ENCODE results near the gene UGT1A9. TPM values are rescaled to one million over a fixed set of nuclear protein-coding genes. Genes with fewer than 3 reads are reported as not detected.

UGT1A9 gene
- total and polyA plus RNA-seq, 8 donors = 0.73 to 7.0 (median 3.9) TPM; not detected in 5

DNA sequence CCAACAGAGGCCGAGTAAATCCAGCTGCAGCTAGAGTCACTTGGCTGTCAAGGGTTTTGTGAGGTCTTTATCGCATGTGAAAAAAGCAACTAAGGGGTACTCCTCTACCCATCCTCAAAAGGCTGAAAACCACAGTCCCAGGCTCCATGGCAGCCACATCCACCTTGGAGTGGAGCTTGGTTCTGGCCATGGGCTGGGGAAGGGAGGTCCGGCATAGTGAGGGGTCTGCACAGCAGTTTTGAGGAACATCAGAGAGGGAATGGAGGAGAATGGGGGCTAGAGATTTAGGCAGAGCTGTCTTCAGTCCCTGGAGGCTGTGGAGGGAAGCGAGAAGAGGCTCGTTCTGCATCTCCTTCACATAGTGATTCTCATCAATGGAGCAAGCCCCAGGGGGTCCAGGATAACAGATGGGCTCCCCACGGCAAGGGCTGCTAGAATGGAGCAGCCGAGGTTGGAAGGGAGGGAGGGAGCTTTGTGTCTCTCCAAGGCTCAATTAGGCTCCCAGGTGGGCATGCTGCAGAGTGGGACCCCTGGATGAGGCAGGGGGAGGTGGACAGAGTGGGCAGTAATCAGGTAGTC lies 127.5 kb downstream of the UGT1A9 start:
- TF ChIP-seq CTCF (IDR thresholded peaks at IDR 0.05) = no peak
- no peak for TF ChIP-seq POLR2AphosphoS5 (IDR thresholded peaks at IDR 0.05)
- no peak for TF ChIP-seq EP300 (IDR thresholded peaks at IDR 0.05)
- no peak for TF ChIP-seq POLR2A (IDR thresholded peaks at IDR 0.05)
- H3K9me3 ChIP-seq = no peaks in the 10 kb centered on the region
- no peaks in the 10 kb centered on the region for H3K36me3 ChIP-seq
- no peak overlapping the region for H3K4me3 ChIP-seq
- no peak overlapping the region for H3K27ac ChIP-seq
- WGBS, 5 donors = 58 to 65% (median 64%) methylated on average over 7 of the region's 7 CpGs
- peaks cover 0 to 11% (median 0%) of the 10 kb centered on the region in 3 donors for H3K27me3 ChIP-seq
- DNase-seq = peak in 1 of 2 donors; percentile 10
- H3K4me1 ChIP-seq = no peaks in the 10 kb centered on the region
- intact Hi-C loops (cut with DNase I; ENCODE audit: low total_unique reads) = no loop called here

- no peak overlapping the region for H3K4me3 ChIP-seq
- 43 to 82% (median 56%) methylated on average over 4 to 5 of the region's 5 CpGs for WGBS, 5 donors
- no peak for DNase-seq
Measured at GRCh38 chr2:233799716-233800115, 128.0 kb downstream of the UGT1A9 start.

GRCh38 chr2:233800208-233800607 lies 128.5 kb downstream of the UGT1A9 start:
- Histone ChIP-seq H3K4me3 (no peak overlapping the region), H3K27ac (no peak overlapping the region), H3K27me3 (peaks cover 0 to 13% (median 0%) of the 10 kb centered on the region in 3 donors), H3K9me3 (no peaks in the 10 kb centered on the region), H3K36me3 (no peaks in the 10 kb centered on the region), H3K4me1 (no peaks in the 10 kb centered on the region)
- no peak for TF ChIP-seq POLR2A (IDR thresholded peaks at IDR 0.05)
- TF ChIP-seq POLR2AphosphoS5 (IDR thresholded peaks at IDR 0.05) = no peak
- TF ChIP-seq CTCF (IDR thresholded peaks at IDR 0.05) = no peak
- TF ChIP-seq EP300 (IDR thresholded peaks at IDR 0.05) = no peak
- intact Hi-C loops (cut with DNase I; ENCODE audit: low total_unique reads) = no loop called here
- DNase-seq = peak in 1 of 2 donors; percentile 9
- WGBS, 5 donors = 75 to 84% (median 79%) methylated on average over 7 of the region's 7 CpGs

More at GRCh38 chr2:233799716-233800115, 128.0 kb downstream of the UGT1A9 start:
- H3K27me3 ChIP-seq = peaks cover 0 to 13% (median 0%) of the 10 kb centered on the region in 3 donors
- no peak overlapping the region for H3K27ac ChIP-seq
- TF ChIP-seq POLR2AphosphoS5 (IDR thresholded peaks at IDR 0.05) (no peak), CTCF (IDR thresholded peaks at IDR 0.05) (no peak), EP300 (IDR thresholded peaks at IDR 0.05) (no peak), POLR2A (IDR thresholded peaks at IDR 0.05) (no peak)
- H3K4me1 ChIP-seq = no peaks in the 10 kb centered on the region
- intact Hi-C loops (cut with DNase I; ENCODE audit: low total_unique reads) = no loop called here
- H3K36me3 ChIP-seq = no peaks in the 10 kb centered on the region
- no peaks in the 10 kb centered on the region for H3K9me3 ChIP-seq

DNA sequence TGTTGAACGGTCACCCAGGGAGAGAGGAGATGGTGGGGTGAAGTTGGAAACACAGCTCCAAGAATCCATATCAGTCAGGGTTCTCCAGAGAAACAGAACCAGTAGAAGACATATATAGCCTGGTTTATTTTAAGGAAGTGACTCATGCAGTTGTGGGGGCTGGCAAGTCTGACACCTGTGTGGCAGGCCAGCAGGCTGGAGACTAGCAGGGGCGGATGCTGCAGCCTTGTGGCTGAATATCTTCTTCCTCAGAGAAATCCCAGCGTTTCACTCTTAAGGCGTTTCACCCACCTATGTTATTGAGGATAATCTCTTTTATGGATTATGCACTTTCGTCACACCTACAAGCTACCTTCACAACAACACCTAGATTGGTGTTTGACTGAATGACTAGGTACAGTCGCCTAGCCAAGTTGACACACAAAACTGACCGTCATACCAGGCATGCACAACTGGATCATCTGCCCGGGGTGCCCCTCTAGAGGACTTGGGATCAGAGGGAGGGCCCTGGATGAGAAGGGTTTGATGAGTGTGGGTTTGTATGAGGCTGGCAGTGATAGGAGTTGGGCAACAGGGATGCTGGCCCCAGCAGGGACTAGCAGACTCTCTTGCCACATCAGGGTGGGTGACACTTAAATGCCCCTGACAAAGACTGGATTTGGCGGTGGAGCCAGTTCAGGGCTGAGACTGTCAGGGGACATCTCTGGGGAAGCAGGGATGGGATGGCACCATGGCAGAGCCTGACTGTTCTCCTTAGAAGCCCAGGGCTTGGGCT lies 129.8 kb downstream of the UGT1A9 start:
- TF ChIP-seq EP300 (IDR thresholded peaks at IDR 0.05) (no peak), POLR2AphosphoS5 (IDR thresholded peaks at IDR 0.05) (no peak), POLR2A (IDR thresholded peaks at IDR 0.05) (no peak), CTCF (IDR thresholded peaks at IDR 0.05) (no peak)
- no peaks in the 10 kb centered on the region for H3K4me1 ChIP-seq
- DNase-seq = peak in 1 of 2 donors; percentile 14
- WGBS, 5 donors = 75 to 80% (median 78%) methylated on average over 8 to 9 of the region's 9 CpGs
- intact Hi-C loops (cut with DNase I; ENCODE audit: low total_unique reads) = no loop called here
- no peaks in the 10 kb centered on the region for H3K36me3 ChIP-seq
- no peak overlapping the region for H3K27ac ChIP-seq
- H3K9me3 ChIP-seq = no peaks in the 10 kb centered on the region
- peaks cover 0 to 13% (median 0%) of the 10 kb centered on the region in 3 donors for H3K27me3 ChIP-seq
- H3K4me3 ChIP-seq = no peak overlapping the region

All from stomach (tissue), 9 donors.